NCI-H128 (cell line): ENCODE measurements around the gene NCAPD2.

Source experiments
- DNase-seq: peaks from one replicate; lab custom pipeline; 2025; ENCODE audit not compliant: unreplicated experiment; lab: John Stamatoyannopoulos, UW

The NCAPD2 gene

GRCh38 chr12:6563448-6564050 is 69.6 kb downstream of the NCAPD2 start:
- DNase-seq = no peak

DNA sequence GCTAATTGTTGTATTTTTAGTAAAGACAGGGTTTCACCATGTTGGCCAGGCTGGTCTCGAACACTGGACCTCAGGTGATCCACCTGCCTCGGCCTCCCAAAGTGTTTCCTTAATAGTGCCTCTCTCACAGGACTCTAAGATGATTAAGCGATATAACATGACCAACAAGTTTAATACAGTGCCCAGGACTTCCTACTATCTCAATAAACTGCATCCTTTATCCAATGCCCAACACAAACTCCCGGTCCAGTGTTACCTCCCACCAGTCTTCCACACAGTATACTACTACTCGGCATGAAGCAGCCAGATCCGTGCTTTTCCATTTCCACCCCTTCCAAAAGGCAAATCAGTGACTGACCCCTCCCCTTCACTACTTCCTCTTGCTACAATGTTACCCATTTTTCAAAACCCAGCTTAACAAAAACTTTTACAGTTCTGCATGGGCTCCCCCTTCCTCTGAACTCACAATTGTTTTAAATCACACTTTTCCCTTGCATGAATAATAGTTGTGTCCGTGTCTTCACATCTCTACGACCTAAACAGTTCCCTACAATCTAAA is 73.3 kb downstream of the NCAPD2 start:
- DNase-seq = no peak

- no peak for DNase-seq
Measured at GRCh38 chr12:6569312-6569711, 75.4 kb downstream of the NCAPD2 start.

DNA sequence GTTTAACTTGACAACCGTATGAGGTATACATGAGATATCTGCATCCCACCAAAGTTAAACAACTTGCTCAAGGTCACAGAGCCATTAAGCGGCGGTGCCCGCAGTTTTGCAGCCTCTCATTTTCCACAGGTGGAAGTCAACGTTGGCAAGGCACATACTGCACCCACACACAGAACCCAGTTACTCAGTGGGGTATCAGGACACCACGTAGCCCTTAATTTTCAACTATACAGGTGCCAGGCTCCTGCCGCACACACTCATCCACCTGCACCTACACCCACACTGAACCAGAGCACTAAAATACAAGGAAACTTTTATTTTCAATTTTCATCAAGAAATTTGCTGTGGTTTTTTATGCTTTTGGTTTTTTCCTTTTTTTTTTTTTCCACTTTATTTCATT is 75.9 kb downstream of the NCAPD2 start:
- no peak for DNase-seq

DNA sequence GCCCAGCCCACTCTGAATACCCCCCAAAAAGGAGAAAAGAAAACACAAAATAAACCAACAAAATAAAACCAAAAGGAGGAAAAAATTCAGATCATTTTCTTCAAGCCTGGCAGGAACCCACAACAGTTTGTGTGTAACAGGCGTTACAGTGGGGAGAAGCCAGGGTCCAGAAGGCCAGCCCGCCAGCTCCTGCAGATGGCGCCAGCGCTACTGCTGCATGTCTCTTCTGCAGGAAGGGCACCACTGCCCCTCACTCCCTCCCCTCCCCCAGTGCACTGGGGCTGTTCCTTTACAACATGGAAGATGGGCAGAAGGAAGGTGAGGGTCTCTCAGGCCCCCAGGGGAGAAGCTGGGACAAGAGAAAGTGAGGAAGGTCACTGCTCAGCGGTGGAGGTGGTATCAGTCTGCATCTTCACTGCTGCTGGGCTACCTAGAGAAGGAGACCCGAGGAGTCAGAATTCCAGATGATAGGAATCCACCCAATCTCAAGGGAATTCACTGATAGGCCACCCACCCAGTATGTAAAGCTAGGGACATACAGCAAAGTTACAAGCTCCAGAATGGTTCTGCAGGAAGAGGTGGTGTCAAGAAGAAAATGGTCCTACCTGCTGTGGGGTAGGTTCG is 76.5 kb downstream of the NCAPD2 start:
- peak; percentile 19 for DNase-seq

GRCh38 chr12:6573001-6573400 is 79.1 kb downstream of the NCAPD2 start:
- no peak for DNase-seq

DNA sequence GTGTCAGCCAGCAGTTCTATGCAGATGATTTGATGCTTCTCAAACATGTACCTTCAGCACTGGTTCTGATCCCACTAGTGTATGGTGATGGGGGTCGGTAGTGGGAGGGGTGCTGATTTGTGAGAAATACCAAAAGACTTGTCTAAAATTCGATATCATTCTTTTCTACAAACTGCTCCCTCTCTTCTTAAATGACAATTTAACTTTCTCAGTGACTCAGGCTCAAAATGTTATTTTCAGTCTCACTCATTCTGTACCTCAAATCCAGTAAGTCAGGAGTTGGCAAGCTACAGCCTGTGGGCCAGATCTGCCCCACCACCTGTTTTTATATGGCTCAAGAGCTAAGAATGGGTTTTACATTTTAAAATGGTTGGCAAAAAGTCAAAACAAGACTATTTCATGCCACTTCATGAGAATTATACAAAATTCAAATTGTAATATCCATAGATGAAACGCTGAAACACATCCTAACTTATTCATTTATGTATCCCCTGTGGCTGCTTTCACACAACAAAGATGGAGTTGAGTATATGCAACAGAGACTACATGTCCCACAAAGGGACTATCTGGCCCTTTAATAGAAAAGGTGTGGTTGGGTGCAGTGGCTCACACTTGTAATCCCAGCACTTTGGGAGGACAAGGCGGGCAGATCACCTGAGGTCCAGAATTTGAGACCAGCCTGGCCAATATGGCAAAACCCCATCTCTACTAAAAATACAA is 80.8 kb downstream of the NCAPD2 start:
- no peak for DNase-seq

- DNase-seq = no peak
Measured at GRCh38 chr12:6575648-6576047, 81.7 kb downstream of the NCAPD2 start.
